HUES48 (cell line): ENCODE measurements around the gene MEF2C.

Experiments
- H3K27ac ChIP-seq: one replicate; pipeline ENCODE4 v1.7.0; 2013; ENCODE audit warnings: low read depth, low read length, inconsistent platforms
- H3K27me3 ChIP-seq: 2 replicates; pipeline ENCODE4 v1.6.1; 2013; ENCODE audit warnings: mild to moderate bottlenecking, low read length; ENCODE audit not compliant: control insufficient read depth, insufficient read depth
- H3K36me3 ChIP-seq: 2 replicates; pipeline ENCODE4 v1.6.1; 2013; ENCODE audit warnings: low read length; ENCODE audit not compliant: control insufficient read depth, insufficient read depth
- H3K4me1 ChIP-seq: 2 replicates; pipeline ENCODE4 v1.6.1; 2013; ENCODE audit warnings: mild to moderate bottlenecking, low read length; ENCODE audit not compliant: control insufficient read depth, insufficient read depth
- H3K4me3 ChIP-seq: 2 replicates; pipeline ENCODE4 v1.5.1; 2013; ENCODE audit warnings: mild to moderate bottlenecking, low read depth, low read length
- H3K9ac ChIP-seq: 2 replicates; pipeline ENCODE4 v1.6.1; 2013; ENCODE audit warnings: mild to moderate bottlenecking, low read depth, low read length, moderate library complexity
- H3K9me3 ChIP-seq: 2 replicates; pipeline ENCODE4 v1.6.1; 2013; ENCODE audit warnings: low read length; ENCODE audit not compliant: control insufficient read depth, insufficient read depth

Gene MEF2C

GRCh38 chr5:88838500-88838899 is 44.5 kb downstream of the MEF2C start:
- H3K36me3 ChIP-seq: no peaks in the 10 kb centered on the region

GRCh38 chr5:88837817-88838216 is 45.2 kb downstream of the MEF2C start:
- Histone ChIP-seq H3K27ac (no peak overlapping the region), H3K36me3 (no peaks in the 10 kb centered on the region), H3K27me3 (no peaks in the 10 kb centered on the region), H3K9ac (no peak overlapping the region), H3K4me3 (no peak overlapping the region), H3K4me1 (peaks cover 3% of the 10 kb centered on the region; the same call in 1 of the 2 replicates), H3K9me3 (no peaks in the 10 kb centered on the region)

More at GRCh38 chr5:88838500-88838899, 44.5 kb downstream of the MEF2C start:
- Histone ChIP-seq H3K9me3 (no peaks in the 10 kb centered on the region), H3K4me1 (peaks cover 3% of the 10 kb centered on the region; the same call in 1 of the 2 replicates), H3K9ac (no peak overlapping the region), H3K4me3 (no peak overlapping the region), H3K27ac (no peak overlapping the region), H3K27me3 (no peaks in the 10 kb centered on the region)

- H3K36me3 ChIP-seq: no peaks in the 10 kb centered on the region
- H3K27ac ChIP-seq: no peak overlapping the region
- no peaks in the 10 kb centered on the region for H3K27me3 ChIP-seq
- H3K4me3 ChIP-seq: no peak overlapping the region
- peaks cover 3% of the 10 kb centered on the region; the same call in 1 of the 2 replicates for H3K4me1 ChIP-seq
- no peaks in the 10 kb centered on the region for H3K9me3 ChIP-seq
- no peak overlapping the region for H3K9ac ChIP-seq
Observed at GRCh38 chr5:88837222-88837621, 45.8 kb downstream of the MEF2C start.

GRCh38 chr5:88836195-88836838 is 46.7 kb downstream of the MEF2C start:
- Histone ChIP-seq H3K27ac (no peak overlapping the region), H3K36me3 (no peaks in the 10 kb centered on the region), H3K4me1 (peaks cover 3% of the 10 kb centered on the region; the same call in 1 of the 2 replicates), H3K4me3 (no peak overlapping the region), H3K9ac (no peak overlapping the region), H3K27me3 (no peaks in the 10 kb centered on the region), H3K9me3 (no peaks in the 10 kb centered on the region)

- Histone ChIP-seq H3K9me3 (no peaks in the 10 kb centered on the region), H3K4me3 (no peak overlapping the region), H3K9ac (no peak overlapping the region), H3K27me3 (no peaks in the 10 kb centered on the region), H3K36me3 (no peaks in the 10 kb centered on the region), H3K4me1 (peaks cover 3% of the 10 kb centered on the region; the same call in 1 of the 2 replicates), H3K27ac (no peak overlapping the region)
Observed at GRCh38 chr5:88834499-88834898, 48.5 kb downstream of the MEF2C start.

- H3K27ac ChIP-seq: no peak overlapping the region
- no peaks in the 10 kb centered on the region for H3K36me3 ChIP-seq
- H3K9me3 ChIP-seq: no peaks in the 10 kb centered on the region
- H3K4me1 ChIP-seq: peaks cover 3% of the 10 kb centered on the region; the same call in 1 of the 2 replicates
- no peaks in the 10 kb centered on the region for H3K27me3 ChIP-seq
- H3K9ac ChIP-seq: no peak overlapping the region
- no peak overlapping the region for H3K4me3 ChIP-seq
Observed at GRCh38 chr5:88834131-88834462, 48.9 kb downstream of the MEF2C start.

- Histone ChIP-seq H3K9me3 (no peaks in the 10 kb centered on the region), H3K4me3 (no peak overlapping the region), H3K36me3 (no peaks in the 10 kb centered on the region)
Observed at GRCh38 chr5:88833371-88834130, 49.4 kb downstream of the MEF2C start.

GRCh38 chr5:88831816-88832215 is 51.2 kb downstream of the MEF2C start:
- Histone ChIP-seq H3K27me3 (no peaks in the 10 kb centered on the region), H3K4me3 (no peak overlapping the region), H3K4me1 (peaks cover 10% of the 10 kb centered on the region; the same call in 1 of the 2 replicates), H3K36me3 (no peaks in the 10 kb centered on the region), H3K9me3 (no peaks in the 10 kb centered on the region), H3K9ac (no peak overlapping the region), H3K27ac (no peak overlapping the region)

More at GRCh38 chr5:88833371-88834130, 49.4 kb downstream of the MEF2C start:
- Histone ChIP-seq H3K9ac (no peak overlapping the region), H3K27me3 (no peaks in the 10 kb centered on the region), H3K4me1 (peaks cover 3% of the 10 kb centered on the region; the same call in 1 of the 2 replicates), H3K27ac (no peak overlapping the region)

GRCh38 chr5:88830567-88830966 is 52.4 kb downstream of the MEF2C start:
- Histone ChIP-seq H3K4me1 (peaks cover 14% of the 10 kb centered on the region; the same call in 1 of the 2 replicates), H3K27me3 (no peaks in the 10 kb centered on the region), H3K27ac (no peak overlapping the region), H3K9ac (no peak overlapping the region), H3K36me3 (no peaks in the 10 kb centered on the region), H3K4me3 (no peak overlapping the region), H3K9me3 (no peaks in the 10 kb centered on the region)

GRCh38 chr5:88829775-88830174 is 53.2 kb downstream of the MEF2C start:
- H3K36me3 ChIP-seq: no peaks in the 10 kb centered on the region
- no peaks in the 10 kb centered on the region for H3K9me3 ChIP-seq
- no peak overlapping the region for H3K4me3 ChIP-seq
- peaks cover 14% of the 10 kb centered on the region; the same call in 1 of the 2 replicates for H3K4me1 ChIP-seq
- no peak overlapping the region for H3K27ac ChIP-seq
- H3K27me3 ChIP-seq: no peaks in the 10 kb centered on the region
- H3K9ac ChIP-seq: no peak overlapping the region

- no peak overlapping the region for H3K4me3 ChIP-seq
Observed at GRCh38 chr5:88829054-88829453, 53.9 kb downstream of the MEF2C start.

More at GRCh38 chr5:88829054-88829453, 53.9 kb downstream of the MEF2C start:
- no peaks in the 10 kb centered on the region for H3K36me3 ChIP-seq
- no peaks in the 10 kb centered on the region for H3K9me3 ChIP-seq
- H3K4me1 ChIP-seq: peaks cover 14% of the 10 kb centered on the region; the same call in 1 of the 2 replicates
- no peaks in the 10 kb centered on the region for H3K27me3 ChIP-seq
- no peak overlapping the region for H3K9ac ChIP-seq
- H3K27ac ChIP-seq: no peak overlapping the region
